ENCODE results near the gene MIEF1.
A peak's percentile ranks its signal among the peaks of the same experiment; 100 is the strongest.

- TF ChIP-seq POLR2A (IDR thresholded peaks at IDR 0.05), result peak; percentile 87
- TF ChIP-seq, protein P1, sequence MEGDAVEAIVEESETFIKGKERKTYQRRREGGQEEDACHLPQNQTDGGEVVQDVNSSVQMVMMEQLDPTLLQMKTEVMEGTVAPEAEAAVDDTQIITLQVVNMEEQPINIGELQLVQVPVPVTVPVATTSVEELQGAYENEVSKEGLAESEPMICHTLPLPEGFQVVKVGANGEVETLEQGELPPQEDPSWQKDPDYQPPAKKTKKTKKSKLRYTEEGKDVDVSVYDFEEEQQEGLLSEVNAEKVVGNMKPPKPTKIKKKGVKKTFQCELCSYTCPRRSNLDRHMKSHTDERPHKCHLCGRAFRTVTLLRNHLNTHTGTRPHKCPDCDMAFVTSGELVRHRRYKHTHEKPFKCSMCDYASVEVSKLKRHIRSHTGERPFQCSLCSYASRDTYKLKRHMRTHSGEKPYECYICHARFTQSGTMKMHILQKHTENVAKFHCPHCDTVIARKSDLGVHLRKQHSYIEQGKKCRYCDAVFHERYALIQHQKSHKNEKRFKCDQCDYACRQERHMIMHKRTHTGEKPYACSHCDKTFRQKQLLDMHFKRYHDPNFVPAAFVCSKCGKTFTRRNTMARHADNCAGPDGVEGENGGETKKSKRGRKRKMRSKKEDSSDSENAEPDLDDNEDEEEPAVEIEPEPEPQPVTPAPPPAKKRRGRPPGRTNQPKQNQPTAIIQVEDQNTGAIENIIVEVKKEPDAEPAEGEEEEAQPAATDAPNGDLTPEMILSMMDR (IDR thresholded peaks at IDR 0.05), result peak in 1 of 4 experiments; percentile 20
These were observed 30.4 kb downstream of the MIEF1 start, which contains the start of gene RPS19BP1 for GRCh38 chr22:39532215-39533073.

All from prostate gland (tissue), 2 donors.